A549 (cell line): Measurements from ENCODE around the gene PLPP6. TPM values are rescaled to one million over a fixed set of nuclear protein-coding genes. Genes with fewer than 3 reads are reported as not detected.

ENCODE experiments used
- ATAC-seq, 2 experiments: fragments of 200-7000 bp in 1 of 2; fragments of >200 bp in 1 of 2; cut with Nextera tagmentation in 1 of 2; cut with Tn5 transposase in 1 of 2; 3 replicates each; pipeline versions ENCODE4 v1.8.0 to v1.9.1; 2018 to 2020; ENCODE audit warnings: mild to moderate bottlenecking in 1 of 2, moderate library complexity in 1 of 2
- CTCF ChIA-PET: fragments of 300-600 bp; sonication (Branson Sonifier 250); formaldehyde crosslinking; extraction: SDS; loops from one replicate; lab custom pipeline; 2021; ENCODE audit warnings: antibody characterized with exemption, inconsistent platforms; lab: Yijun Ruan, JAX
- POLR2A ChIA-PET: fragments of 350-600 bp; formaldehyde crosslinking; extraction: SDS; loops from one replicate; lab custom pipeline; 2021; ENCODE audit warnings: antibody characterized with exemption, inconsistent platforms; lab: Yijun Ruan, JAX
- DNase-seq, 2 experiments: peaks; one replicate each; pipeline versions ENCODE4 v3.0.0 to v3.0.0-alpha.2; 2011 to 2016; ENCODE audit warnings: low read depth in 1 of 2, low spot score in 1 of 2
- FAIRE-seq: peaks from 2 replicates; lab custom pipeline; 2011; peaks lifted over from hg19 to GRCh38; lab: Jason Lieb, UNC
- H3K27ac ChIP-seq, 2 experiments: fragments of >200 bp; sonication (Bioruptor Twin); formaldehyde crosslinking; 3 replicates each; pipeline ENCODE4 v1.5.1; 2016 to 2017
- H3K4me1 ChIP-seq: fragments of >200 bp; sonication (Bioruptor Twin); formaldehyde crosslinking; 3 replicates; pipeline ENCODE4 v1.6.1; 2016
- H3K4me2 ChIP-seq: fragments of >200 bp; sonication (Bioruptor Twin); formaldehyde crosslinking; 3 replicates; pipeline ENCODE4 v1.6.1; 2016
- H3K4me3 ChIP-seq: fragments of >200 bp; sonication (Bioruptor Twin); formaldehyde crosslinking; 3 replicates; pipeline ENCODE4 v1.5.1; 2016
- H3K9me3 ChIP-seq: fragments of >200 bp; sonication (Bioruptor Twin); formaldehyde crosslinking; 3 replicates; pipeline ENCODE4 v1.6.1; 2016
- BHLHE40 ChIP-seq: IDR thresholded peaks from 2 replicates; pipeline ENCODE4 v1.6.1; 2012; ENCODE audit warnings: low read depth, low read length, inconsistent platforms
- CBX8 ChIP-seq: fragments of 200-600 bp; sonication (generic); IDR thresholded peaks from 2 replicates; pipeline ENCODE4 v1.6.1; 2016
- CEBPB ChIP-seq, 2 experiments: fragments of >200 bp in 1 of 2; sonication (Bioruptor Twin) in 1 of 2; formaldehyde crosslinking in 1 of 2; IDR thresholded peaks; 2 replicates each; pipeline ENCODE4 v1.6.1; 2012 to 2016
- CHD2 ChIP-seq: fragments of 150-350 bp; IDR thresholded peaks from 2 replicates; pipeline ENCODE4 v1.6.1; 2014; ENCODE audit warnings: low read length; ENCODE audit not compliant: partially characterized antibody
- CHD4 ChIP-seq: fragments of 200-600 bp; sonication (generic); IDR thresholded peaks from 2 replicates; pipeline ENCODE4 v1.6.1; 2016; ENCODE audit warnings: antibody characterized with exemption, mild to moderate bottlenecking, borderline replicate concordance
- HOXA7 ChIP-seq: fragments of 250-450 bp; sonication (Bioruptor Pico); IDR thresholded peaks from 2 replicates; pipeline ENCODE4 v1.5.0; 2020; ENCODE audit warnings: mild to moderate bottlenecking, moderate library complexity
- HOXB5 ChIP-seq: fragments of 250-450 bp; sonication (Bioruptor Pico); IDR thresholded peaks from 2 replicates; pipeline ENCODE4 v1.5.0; 2020; ENCODE audit warnings: mild to moderate bottlenecking, moderate library complexity
- KDM1A ChIP-seq: fragments of 200-600 bp; sonication (generic); IDR thresholded peaks from 2 replicates; pipeline ENCODE4 v1.6.1; 2016; ENCODE audit warnings: low read depth, mild to moderate bottlenecking
- MAFK ChIP-seq: fragments of 450-650 bp; IDR thresholded peaks from 2 replicates; pipeline ENCODE4 v1.6.1; 2014; ENCODE audit not compliant: partially characterized antibody
- MAZ ChIP-seq: fragments of 150-350 bp; IDR thresholded peaks from 2 replicates; pipeline ENCODE4 v1.6.1; 2014; ENCODE audit warnings: antibody characterized with exemption, low read depth, low read length, borderline replicate concordance
- NFE2L2 ChIP-seq: fragments of 150-350 bp; conservative IDR thresholded peaks from 2 replicates; pipeline ENCODE4 v1.6.1; 2014; ENCODE audit warnings: low read length
- NR3C1 ChIP-seq: fragments of >200 bp; sonication (Bioruptor Twin); formaldehyde crosslinking; IDR thresholded peaks from 3 replicates; pipeline ENCODE4 v1.6.1; 2017
- RAD21 ChIP-seq, 2 experiments: fragments of >200 bp in 1 of 2; sonication (Bioruptor Twin) in 1 of 2; formaldehyde crosslinking in 1 of 2; IDR thresholded peaks in 1 of 2; conservative IDR thresholded peaks in 1 of 2; 2 replicates in 1 of 2; 3 replicates in 1 of 2; pipeline ENCODE4 v1.6.1; 2012 to 2018; ENCODE audit warnings: inconsistent platforms in 1 of 2
- RCOR1 ChIP-seq: fragments of 150-350 bp; IDR thresholded peaks from 2 replicates; pipeline ENCODE4 v1.6.1; 2014; ENCODE audit warnings: antibody characterized with exemption, low read length, low read depth
- RFX5 ChIP-seq: fragments of 450-650 bp; IDR thresholded peaks from 2 replicates; pipeline ENCODE4 v1.7.1; 2014; ENCODE audit warnings: antibody characterized with exemption, mild to moderate bottlenecking, moderate library complexity
- SREBF2 ChIP-seq: fragments of 450-650 bp; IDR thresholded peaks from 2 replicates; pipeline ENCODE4 v1.6.1; 2014; ENCODE audit warnings: mild to moderate bottlenecking, moderate library complexity
- TFCP2L1 ChIP-seq: fragments of 250-450 bp; sonication (Bioruptor Pico); IDR thresholded peaks from 2 replicates; pipeline ENCODE4 v1.5.0; 2021; ENCODE audit warnings: mild to moderate bottlenecking
- ZC3H11A ChIP-seq: fragments of 450-650 bp; IDR thresholded peaks from 2 replicates; pipeline ENCODE4 v1.6.1; 2014; ENCODE audit warnings: antibody characterized with exemption, mild to moderate bottlenecking
- ZNF302 ChIP-seq: fragments of 250-450 bp; sonication (Bioruptor Pico); IDR thresholded peaks from 2 replicates; pipeline ENCODE4 v1.9.0; 2021; ENCODE audit warnings: inconsistent platforms, mild to moderate bottlenecking, moderate library complexity
- WGBS: methylation state at CpG from one replicate; pipeline ENCODE4 v1.1.6; 2017; ENCODE audit errors: missing lambda C conversion rate; 5-methylcytosine and 5-hydroxymethylcytosine counted together
- polyA plus RNA-seq, 4 experiments: library from polyadenylated mRNA; depleted of rRNA in 3 of 4; stranded (reverse); fragments of >200 nt; fragmentation: RNase III in 1 of 4; extraction: RNeasy Plus Mini Kit Qiagen cat#74134 plus additional on column Dnase treatment in 1 of 4; gene quantifications; 2 replicates in 3 of 4; 3 replicates in 1 of 4; pipeline ENCODE4 v1.2.3, GENCODE V29; 2011 to 2017
- TF ChIP-seq, protein P1 (sequence below): fragments of >200 bp; sonication (Bioruptor Twin); formaldehyde crosslinking; IDR thresholded peaks from 3 replicates; pipeline ENCODE4 v1.6.1; 2016
- TF ChIP-seq, protein P2 (sequence below): IDR thresholded peaks from 2 replicates; pipeline ENCODE4 v1.6.1; 2012; ENCODE audit warnings: low read depth, borderline replicate concordance
- TF ChIP-seq, protein P3 (sequence below): fragments of 150-350 bp; IDR thresholded peaks from 2 replicates; pipeline ENCODE4 v1.6.1; 2014; ENCODE audit warnings: low read depth, mild to moderate bottlenecking, low read length
- TF ChIP-seq, protein P4 (sequence below): IDR thresholded peaks from 2 replicates; pipeline ENCODE4 v1.6.1; 2012
- TF ChIP-seq, protein P5 (sequence below): fragments of >200 bp; sonication (Bioruptor Twin); formaldehyde crosslinking; IDR thresholded peaks from 3 replicates; pipeline ENCODE4 v1.5.1; 2016
- TF ChIP-seq, protein P6 (sequence below): IDR thresholded peaks from 2 replicates; pipeline ENCODE4 v1.6.1; 2012

PLPP6 gene
- polyA plus RNA-seq, 2 of the 4 experiments (the other 2 are of a cell fraction): 11.2 to 13.5 TPM

DNA sequence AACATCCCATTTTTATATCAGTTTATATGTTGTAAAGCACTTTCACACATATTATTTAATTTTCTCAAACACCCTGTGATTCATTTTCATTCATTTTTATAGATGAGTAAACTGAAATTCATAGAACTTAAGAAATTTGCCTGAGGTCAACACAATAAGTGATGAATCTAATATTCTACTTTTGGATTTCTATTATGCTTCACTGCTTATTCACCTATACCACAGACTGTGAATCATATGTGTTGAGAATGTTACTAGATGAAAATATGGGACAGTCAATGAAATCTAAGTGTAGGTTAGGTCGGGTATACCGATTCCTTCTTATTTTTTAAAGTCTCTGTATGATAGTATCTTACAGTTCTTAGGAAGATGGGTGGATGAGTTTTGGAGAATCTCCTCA is 42.0 kb downstream of the PLPP6 start:
- Histone ChIP-seq H3K4me1 (peaks cover 13% of the 10 kb centered on the region), H3K27ac (no peak overlapping the region), H3K4me2 (no peak overlapping the region), H3K4me3 (no peak overlapping the region), H3K9me3 (no peaks in the 10 kb centered on the region)
- TF ChIP-seq ZC3H11A: no peak
- TF ChIP-seq, protein P1, sequence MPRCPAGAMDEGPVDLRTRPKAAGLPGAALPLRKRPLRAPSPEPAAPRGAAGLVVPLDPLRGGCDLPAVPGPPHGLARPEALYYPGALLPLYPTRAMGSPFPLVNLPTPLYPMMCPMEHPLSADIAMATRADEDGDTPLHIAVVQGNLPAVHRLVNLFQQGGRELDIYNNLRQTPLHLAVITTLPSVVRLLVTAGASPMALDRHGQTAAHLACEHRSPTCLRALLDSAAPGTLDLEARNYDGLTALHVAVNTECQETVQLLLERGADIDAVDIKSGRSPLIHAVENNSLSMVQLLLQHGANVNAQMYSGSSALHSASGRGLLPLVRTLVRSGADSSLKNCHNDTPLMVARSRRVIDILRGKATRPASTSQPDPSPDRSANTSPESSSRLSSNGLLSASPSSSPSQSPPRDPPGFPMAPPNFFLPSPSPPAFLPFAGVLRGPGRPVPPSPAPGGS: no peak
- no peak for FAIRE-seq
- CTCF ChIA-PET: no interaction called here
- DNase-seq: no peak
- POLR2A ChIA-PET: no interaction called here
- ATAC-seq: no peak
- 92% methylated on average over 2 of the region's 2 CpGs for WGBS

DNA sequence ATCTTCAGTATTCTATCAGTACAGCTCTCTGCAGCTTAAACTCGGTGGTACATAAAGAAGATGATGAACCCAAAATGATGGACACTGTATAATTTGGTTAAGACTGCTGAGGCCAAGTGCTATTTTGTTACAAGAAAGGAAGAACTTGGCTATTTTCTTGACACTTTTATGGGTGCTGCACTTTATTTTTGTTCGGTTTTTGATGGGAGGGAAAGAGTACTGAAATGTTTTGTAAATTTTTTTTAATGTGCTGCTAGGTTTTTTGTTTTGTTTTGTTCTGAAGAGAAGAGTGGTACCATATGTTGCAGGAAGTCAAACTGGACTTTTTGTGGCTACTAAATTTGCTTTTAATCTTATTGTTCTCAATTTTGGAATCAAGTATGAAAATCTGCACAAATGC is 43.9 kb downstream of the PLPP6 start:
- POLR2A ChIA-PET: no interaction called here
- DNase-seq (no peak), FAIRE-seq (no peak), ATAC-seq (no peak)
- Histone ChIP-seq H3K4me2 (no peak overlapping the region), H3K4me3 (no peak overlapping the region), H3K27ac (no peak overlapping the region), H3K9me3 (no peaks in the 10 kb centered on the region), H3K4me1 (no peaks in the 10 kb centered on the region)
- no peak for TF ChIP-seq NFE2L2
- TF ChIP-seq CHD4: no peak
- TF ChIP-seq, protein P2, sequence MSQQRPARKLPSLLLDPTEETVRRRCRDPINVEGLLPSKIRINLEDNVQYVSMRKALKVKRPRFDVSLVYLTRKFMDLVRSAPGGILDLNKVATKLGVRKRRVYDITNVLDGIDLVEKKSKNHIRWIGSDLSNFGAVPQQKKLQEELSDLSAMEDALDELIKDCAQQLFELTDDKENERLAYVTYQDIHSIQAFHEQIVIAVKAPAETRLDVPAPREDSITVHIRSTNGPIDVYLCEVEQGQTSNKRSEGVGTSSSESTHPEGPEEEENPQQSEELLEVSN: no peak
- TF ChIP-seq CBX8: no peak
- TF ChIP-seq, protein P3, sequence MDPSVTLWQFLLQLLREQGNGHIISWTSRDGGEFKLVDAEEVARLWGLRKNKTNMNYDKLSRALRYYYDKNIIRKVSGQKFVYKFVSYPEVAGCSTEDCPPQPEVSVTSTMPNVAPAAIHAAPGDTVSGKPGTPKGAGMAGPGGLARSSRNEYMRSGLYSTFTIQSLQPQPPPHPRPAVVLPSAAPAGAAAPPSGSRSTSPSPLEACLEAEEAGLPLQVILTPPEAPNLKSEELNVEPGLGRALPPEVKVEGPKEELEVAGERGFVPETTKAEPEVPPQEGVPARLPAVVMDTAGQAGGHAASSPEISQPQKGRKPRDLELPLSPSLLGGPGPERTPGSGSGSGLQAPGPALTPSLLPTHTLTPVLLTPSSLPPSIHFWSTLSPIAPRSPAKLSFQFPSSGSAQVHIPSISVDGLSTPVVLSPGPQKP: no peak
- TF ChIP-seq ZC3H11A: no peak
- TF ChIP-seq HOXA7 (CRISPR knock-in tag): no peak
- no peak for TF ChIP-seq RAD21 (conservative IDR thresholded peaks at IDR 0.05 in 1 of 2, IDR thresholded peaks at IDR 0.05 in 1 of 2)
- no peak for TF ChIP-seq RCOR1
- no peak for TF ChIP-seq RFX5
- TF ChIP-seq HOXB5 (CRISPR knock-in tag): no peak
- no peak for TF ChIP-seq MAZ
- TF ChIP-seq, protein P4, sequence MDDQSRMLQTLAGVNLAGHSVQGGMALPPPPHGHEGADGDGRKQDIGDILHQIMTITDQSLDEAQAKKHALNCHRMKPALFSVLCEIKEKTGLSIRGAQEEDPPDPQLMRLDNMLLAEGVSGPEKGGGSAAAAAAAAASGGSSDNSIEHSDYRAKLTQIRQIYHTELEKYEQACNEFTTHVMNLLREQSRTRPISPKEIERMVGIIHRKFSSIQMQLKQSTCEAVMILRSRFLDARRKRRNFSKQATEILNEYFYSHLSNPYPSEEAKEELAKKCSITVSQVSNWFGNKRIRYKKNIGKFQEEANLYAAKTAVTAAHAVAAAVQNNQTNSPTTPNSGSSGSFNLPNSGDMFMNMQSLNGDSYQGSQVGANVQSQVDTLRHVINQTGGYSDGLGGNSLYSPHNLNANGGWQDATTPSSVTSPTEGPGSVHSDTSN: no peak
- CTCF ChIA-PET: interaction anchor here (1.0 kb wide), 1 partner anchor 113 kb away, joined by 3 read pairs; no protein-coding TSS in a partner anchor
- 45% methylated on average over 2 of the region's 2 CpGs for WGBS

DNA sequence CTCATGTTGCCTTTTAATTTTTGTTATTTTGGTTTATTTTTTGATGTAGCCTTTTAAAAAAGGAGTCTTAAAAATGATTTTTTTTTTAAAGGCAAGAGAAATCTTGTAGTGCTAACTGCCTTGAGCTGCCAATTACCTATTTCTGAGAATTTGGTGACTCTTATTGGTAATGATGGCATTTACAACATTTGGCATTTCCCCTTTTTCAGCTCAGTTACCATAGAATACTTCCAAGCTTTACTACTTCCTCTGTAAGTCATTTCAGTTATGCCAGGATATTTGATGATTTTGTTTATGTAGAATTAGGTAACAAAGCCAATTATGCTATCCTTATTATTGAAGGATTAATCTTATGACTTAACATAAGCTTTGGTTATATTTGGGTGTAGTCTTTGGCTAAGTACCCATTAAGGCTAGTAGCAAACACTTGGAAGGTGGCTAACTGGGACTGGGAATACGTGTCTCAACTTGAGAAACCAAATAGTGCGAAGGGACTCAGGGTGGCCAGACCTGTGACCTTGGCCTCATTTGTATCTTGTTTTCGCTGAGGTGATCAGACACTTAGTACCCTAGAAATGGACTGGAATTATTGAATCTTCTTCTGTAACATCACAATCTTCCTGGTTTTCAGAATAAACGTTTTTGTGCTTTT is 45.0 kb downstream of the PLPP6 start:
- no peak for TF ChIP-seq TFCP2L1
- TF ChIP-seq CEBPB (IDR thresholded peaks at IDR 0.05): no peak
- TF ChIP-seq CHD2: no peak
- TF ChIP-seq, protein P5, sequence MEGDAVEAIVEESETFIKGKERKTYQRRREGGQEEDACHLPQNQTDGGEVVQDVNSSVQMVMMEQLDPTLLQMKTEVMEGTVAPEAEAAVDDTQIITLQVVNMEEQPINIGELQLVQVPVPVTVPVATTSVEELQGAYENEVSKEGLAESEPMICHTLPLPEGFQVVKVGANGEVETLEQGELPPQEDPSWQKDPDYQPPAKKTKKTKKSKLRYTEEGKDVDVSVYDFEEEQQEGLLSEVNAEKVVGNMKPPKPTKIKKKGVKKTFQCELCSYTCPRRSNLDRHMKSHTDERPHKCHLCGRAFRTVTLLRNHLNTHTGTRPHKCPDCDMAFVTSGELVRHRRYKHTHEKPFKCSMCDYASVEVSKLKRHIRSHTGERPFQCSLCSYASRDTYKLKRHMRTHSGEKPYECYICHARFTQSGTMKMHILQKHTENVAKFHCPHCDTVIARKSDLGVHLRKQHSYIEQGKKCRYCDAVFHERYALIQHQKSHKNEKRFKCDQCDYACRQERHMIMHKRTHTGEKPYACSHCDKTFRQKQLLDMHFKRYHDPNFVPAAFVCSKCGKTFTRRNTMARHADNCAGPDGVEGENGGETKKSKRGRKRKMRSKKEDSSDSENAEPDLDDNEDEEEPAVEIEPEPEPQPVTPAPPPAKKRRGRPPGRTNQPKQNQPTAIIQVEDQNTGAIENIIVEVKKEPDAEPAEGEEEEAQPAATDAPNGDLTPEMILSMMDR: no peak
- no peak for TF ChIP-seq ZNF302
- TF ChIP-seq MAFK: no peak
- no peak for TF ChIP-seq SREBF2
- no peak for TF ChIP-seq NR3C1
- TF ChIP-seq KDM1A: no peak
- TF ChIP-seq, protein P6, sequence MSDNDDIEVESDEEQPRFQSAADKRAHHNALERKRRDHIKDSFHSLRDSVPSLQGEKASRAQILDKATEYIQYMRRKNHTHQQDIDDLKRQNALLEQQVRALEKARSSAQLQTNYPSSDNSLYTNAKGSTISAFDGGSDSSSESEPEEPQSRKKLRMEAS: no peak
- TF ChIP-seq BHLHE40: no peak
- TF ChIP-seq NFE2L2: no peak
- ChIA-PET CTCF (interaction anchor here (1.0 kb wide), 1 partner anchor 114 kb away, joined by 3 read pairs; no protein-coding TSS in a partner anchor), POLR2A (no interaction called here)
- no peaks in the 10 kb centered on the region for H3K9me3 ChIP-seq
- WGBS: 48% methylated on average over 4 of the region's 4 CpGs
- no peak for DNase-seq
- H3K4me3 ChIP-seq: no peak overlapping the region
- no peaks in the 10 kb centered on the region for H3K4me1 ChIP-seq
- no peak overlapping the region for H3K27ac ChIP-seq
- ATAC-seq: no peak
- peak; percentile 18 for FAIRE-seq
- no peak overlapping the region for H3K4me2 ChIP-seq
